GM20000 (cell line): ENCODE measurements around the gene AGPAT2.

ENCODE experiments used
- DNase-seq: peaks from one replicate; pipeline ENCODE4 v3.0.0; 2012; ENCODE audit warnings: low spot score
- TF ChIP-seq, protein P1 (sequence below): IDR thresholded peaks from 2 replicates; pipeline ENCODE4 v1.5.1; 2012; ENCODE audit warnings: mild to moderate bottlenecking, control low read depth; ENCODE audit errors: extremely low read depth, missing control alignments

Gene AGPAT2

GRCh38 chr9:136693490-136694162 is 6.4 kb upstream of the AGPAT2 start:
- DNase-seq, result no peak
- TF ChIP-seq, protein P1, sequence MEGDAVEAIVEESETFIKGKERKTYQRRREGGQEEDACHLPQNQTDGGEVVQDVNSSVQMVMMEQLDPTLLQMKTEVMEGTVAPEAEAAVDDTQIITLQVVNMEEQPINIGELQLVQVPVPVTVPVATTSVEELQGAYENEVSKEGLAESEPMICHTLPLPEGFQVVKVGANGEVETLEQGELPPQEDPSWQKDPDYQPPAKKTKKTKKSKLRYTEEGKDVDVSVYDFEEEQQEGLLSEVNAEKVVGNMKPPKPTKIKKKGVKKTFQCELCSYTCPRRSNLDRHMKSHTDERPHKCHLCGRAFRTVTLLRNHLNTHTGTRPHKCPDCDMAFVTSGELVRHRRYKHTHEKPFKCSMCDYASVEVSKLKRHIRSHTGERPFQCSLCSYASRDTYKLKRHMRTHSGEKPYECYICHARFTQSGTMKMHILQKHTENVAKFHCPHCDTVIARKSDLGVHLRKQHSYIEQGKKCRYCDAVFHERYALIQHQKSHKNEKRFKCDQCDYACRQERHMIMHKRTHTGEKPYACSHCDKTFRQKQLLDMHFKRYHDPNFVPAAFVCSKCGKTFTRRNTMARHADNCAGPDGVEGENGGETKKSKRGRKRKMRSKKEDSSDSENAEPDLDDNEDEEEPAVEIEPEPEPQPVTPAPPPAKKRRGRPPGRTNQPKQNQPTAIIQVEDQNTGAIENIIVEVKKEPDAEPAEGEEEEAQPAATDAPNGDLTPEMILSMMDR, result no peak

- TF ChIP-seq, protein P1, result no peak
- DNase-seq, result no peak
These were observed 5.9 kb upstream of the AGPAT2 start for GRCh38 chr9:136693135-136693489.

DNA sequence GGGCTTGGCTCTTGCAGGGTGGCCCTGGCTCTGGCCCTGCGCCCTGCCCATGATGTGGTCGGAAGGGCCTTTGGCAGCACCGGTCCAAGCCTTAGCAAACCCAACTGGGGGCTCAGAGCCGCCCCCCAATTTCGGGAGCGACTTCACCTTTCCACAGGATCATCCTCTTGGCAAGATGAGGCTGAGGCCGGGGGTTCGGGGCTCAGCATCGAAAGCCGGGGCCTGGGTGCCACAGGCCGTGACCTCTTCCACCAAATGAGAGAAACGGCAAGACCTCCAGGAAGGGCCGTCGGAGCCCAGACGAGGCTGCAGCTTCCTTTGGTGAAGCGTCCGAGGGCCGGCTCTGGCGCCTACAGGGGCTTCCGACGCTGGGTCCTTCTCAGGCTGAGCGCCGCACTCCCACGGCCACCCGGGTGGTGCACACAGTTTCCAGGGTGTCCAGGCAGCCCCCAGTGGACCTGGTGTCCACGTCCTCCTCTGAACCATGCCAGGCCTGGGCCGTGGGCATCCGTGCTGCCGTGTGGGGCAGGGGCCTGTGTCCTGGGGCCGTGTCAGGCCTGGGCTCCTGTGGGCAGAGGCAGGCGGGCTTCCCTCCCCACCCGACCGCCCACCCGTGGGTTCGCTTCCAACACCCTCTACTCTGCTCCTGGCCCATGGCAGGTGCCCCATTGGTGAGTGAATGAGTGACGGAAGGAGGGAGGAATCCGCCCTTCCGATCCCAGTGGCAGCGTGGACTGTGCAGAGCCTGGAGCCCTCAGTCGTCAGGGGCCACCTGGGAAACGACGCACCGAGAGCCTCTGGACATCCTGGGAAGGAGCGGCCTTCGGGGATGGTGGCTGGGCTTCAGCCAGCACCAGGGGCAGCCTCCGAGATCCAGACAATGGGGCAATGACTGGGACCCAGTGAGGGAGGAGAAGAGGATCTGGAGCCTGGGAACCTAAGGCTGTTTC is 5.2 kb upstream of the AGPAT2 start:
- no peak for DNase-seq
- TF ChIP-seq, protein P1, result no peak

GRCh38 chr9:136691316-136692184 is 4.3 kb upstream of the AGPAT2 start:
- TF ChIP-seq, protein P1, result no peak
- no peak for DNase-seq

DNA sequence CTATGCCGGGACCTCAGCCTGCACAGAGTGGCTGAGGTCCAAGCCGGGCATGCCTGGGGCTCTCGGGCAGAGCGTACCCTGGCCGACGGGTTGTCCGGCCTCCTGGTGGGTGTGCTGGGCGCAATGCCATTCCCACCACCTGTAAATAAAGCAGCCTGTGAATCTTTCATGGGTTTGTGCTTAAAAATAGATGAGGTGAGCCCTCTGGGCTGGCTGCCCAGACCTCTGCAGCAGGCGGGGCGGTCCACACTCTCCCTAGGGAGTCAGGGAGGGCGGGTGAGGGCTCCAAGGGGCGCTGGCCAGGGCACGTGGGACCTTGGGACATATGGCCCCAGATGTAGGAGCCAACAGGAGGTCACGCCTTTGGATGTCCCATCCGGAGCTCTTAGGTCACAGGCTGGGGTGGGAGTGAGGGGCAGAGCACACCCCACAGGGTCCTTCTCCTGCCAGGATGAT is 3.6 kb upstream of the AGPAT2 start:
- TF ChIP-seq, protein P1, result no peak
- DNase-seq, result no peak

DNA sequence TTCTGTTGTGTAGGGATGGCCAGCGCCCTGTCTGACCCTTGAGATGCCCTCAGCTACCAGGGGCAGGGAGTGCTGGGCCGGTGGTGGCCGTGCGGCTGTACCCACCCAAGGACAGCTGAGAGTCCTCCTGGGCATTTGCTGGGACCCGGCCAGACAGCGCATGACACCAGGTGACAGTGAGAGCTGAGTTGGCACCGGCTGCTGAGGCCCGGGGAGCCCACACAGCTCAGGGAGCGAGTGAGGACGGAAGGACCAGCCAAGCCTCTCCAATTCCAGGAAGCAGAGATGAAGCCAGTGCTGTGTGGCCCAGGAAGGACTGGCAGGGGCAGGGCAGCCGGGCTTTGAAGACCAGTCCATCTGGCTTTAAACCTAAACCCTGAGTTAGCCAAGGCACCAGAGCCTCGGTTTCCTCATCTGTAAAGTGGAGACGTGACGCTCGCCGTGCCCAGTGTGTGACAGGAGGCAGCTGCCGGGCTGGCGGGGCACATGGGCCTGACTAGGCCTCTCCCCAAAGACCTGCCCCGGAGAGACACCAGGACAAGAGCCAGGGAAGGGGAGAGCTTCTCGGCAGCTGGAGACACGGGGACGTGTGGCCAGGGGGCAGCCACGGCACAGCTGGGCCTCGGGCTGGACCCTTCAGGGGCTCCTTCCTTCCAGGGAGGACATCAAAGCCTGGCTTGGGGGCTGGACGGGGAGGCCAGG is 3.0 kb upstream of the AGPAT2 start:
- TF ChIP-seq, protein P1, result no peak
- DNase-seq, result no peak
